ENCODE data around the gene MTUS2.

DNA sequence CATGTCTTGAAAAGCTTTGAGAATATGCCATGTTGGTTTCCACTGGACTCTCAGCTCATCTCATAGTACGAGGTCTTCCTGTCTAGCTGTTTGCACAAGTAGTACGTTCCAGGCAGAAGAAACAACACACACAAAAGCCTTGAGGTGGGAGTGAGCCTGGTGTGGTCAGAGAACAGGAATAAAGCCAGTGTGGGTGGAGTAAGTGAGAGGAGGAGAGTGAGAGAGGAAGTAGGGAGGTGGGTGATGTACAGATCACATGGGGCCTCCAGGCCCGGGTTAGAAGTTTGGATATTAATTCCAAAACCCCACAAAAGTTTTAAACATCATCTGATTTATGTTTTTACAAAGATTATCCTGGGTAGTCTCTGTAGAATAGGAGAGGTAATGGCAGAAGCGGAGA lies 230.6 kb downstream of the MTUS2 start:
- TF ChIP-seq, protein P1, sequence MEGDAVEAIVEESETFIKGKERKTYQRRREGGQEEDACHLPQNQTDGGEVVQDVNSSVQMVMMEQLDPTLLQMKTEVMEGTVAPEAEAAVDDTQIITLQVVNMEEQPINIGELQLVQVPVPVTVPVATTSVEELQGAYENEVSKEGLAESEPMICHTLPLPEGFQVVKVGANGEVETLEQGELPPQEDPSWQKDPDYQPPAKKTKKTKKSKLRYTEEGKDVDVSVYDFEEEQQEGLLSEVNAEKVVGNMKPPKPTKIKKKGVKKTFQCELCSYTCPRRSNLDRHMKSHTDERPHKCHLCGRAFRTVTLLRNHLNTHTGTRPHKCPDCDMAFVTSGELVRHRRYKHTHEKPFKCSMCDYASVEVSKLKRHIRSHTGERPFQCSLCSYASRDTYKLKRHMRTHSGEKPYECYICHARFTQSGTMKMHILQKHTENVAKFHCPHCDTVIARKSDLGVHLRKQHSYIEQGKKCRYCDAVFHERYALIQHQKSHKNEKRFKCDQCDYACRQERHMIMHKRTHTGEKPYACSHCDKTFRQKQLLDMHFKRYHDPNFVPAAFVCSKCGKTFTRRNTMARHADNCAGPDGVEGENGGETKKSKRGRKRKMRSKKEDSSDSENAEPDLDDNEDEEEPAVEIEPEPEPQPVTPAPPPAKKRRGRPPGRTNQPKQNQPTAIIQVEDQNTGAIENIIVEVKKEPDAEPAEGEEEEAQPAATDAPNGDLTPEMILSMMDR (IDR thresholded peaks at IDR 0.05; ENCODE audit: low read depth, low read length), result no peak
- TF ChIP-seq POLR2A (IDR thresholded peaks at IDR 0.05; ENCODE audit: extremely low read depth, insufficient read length) (no peak), MYC (IDR thresholded peaks at IDR 0.05; ENCODE audit: low read depth, low read length) (no peak)
- TF ChIP-seq, protein P2, sequence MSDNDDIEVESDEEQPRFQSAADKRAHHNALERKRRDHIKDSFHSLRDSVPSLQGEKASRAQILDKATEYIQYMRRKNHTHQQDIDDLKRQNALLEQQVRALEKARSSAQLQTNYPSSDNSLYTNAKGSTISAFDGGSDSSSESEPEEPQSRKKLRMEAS (IDR thresholded peaks at IDR 0.05; ENCODE audit: low read depth, low read length), result no peak
